HG03432 (cell line): Measurements from ENCODE around the gene GPR151.
"Not testable (repeated sequence)": the region's sequence is repeated elsewhere in the genome, so short reads cannot be mapped to it uniquely, and the experiment has no call there.

Experiments
- ATAC-seq: cut with Tn5 transposase; IDR thresholded peaks from one replicate; pipeline ENCODE4 v1.9.1; 2021; ENCODE audit warnings: mild to moderate bottlenecking, moderate library complexity; ENCODE audit not compliant: unreplicated experiment

GPR151 gene

DNA sequence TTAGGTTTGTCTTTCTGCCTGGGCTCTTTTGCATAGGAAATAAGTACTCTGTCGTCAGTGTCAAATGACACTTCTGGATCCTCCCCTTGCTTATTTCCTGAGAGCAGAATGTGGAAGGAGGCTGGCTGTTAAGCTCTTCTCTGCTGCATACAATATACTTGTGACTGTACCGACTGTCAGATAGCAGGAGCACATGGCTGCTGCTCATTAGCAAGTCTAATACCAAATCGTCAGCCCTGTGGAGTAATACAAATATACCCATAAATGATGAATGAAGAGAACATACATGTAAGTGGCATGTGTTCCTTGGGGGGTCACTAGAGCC is at the start of gene GPR151:
Gene GPR151, minus strand, starts transcription at position 40 of the 325 bp plus-strand sequence. CDS start 77 bp downstream, outside the sequence.
- ATAC-seq, result no peak

DNA sequence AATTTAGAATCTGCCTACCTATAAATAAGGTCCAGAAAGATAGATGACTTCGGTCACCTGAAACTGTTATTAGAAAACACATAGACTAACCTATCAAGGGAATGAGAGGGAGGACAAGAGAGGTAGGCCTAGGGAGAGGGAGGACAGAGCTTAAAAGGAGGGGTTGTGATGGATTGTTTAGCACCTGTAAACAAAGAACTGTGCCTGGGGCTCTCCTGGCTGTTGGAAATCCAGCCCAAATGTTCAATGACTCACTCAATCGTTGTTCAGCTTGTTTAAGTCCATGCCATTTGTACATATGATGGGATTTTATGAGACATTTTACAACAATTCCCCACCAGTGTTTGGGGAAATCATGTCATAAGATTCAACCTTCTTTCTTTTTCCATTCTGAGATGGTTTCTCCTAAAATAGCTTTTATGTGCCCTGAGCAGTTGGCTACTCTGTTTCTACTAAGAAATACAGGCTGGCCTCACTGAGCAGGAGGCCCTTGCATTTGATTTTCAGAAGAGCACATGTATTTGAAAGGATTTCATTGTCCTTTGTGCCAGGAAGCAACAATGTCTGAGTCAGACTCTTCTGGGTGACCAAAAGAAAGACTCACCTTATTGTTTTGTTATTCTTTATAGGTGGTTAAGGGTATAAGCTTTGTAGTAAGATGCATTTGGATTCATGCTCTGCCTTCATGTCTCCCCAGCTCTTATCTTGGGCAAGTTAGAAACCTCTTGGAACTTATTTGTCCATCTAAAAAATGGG is 48.2 kb upstream of the GPR151 start:
- ATAC-seq, result no peak

- ATAC-seq, result no peak
Observed at GRCh38 chr5:146562461-146562860, 46.5 kb upstream of the GPR151 start.

DNA sequence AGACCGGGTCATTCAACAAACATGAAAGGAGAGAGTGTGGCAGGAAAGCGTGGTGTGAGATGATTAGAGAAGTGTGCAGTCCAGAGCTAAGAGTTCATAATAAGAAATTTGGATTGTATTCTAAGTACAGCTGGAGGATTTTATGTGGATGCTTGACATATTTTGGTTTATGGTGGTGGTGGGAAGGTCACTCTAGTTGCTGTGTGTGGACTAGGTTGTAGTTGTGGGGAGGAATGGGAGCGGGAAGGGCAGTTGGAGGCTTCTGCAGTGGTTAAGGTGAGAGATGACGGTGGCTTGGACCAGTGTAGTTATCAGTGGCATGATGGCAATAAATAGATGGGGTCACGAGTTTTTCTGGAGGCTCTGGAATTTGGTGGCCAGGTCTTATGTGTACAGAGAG is 45.7 kb upstream of the GPR151 start:
- no peak for ATAC-seq

DNA sequence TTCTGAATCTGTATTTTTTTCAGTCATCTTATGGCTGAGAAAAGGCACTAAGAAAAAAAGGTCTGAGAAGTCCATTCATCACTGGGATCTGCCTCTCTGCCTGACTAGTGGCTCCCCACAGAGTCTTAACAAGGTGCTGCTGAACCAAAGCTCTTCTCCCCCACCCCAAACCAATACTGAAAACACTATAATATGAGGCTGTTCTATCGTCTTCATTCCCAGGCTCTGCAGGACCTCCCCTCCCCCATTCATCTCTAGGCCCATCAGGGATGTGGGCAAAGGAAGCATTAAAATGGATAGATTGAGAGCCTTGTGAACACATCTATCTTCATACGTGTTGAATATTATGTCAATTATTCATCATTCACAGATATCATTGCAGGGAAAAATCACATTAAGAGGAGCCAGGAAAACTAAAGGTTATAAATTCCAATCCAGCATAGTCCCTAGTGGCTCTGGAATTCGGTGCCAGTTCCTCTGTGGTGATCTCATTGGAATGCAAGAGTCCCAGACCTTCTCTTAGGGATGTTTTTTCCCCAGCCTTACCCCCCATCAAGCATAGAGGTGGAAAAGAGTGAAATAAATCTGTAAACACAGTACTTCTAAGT is 44.3 kb upstream of the GPR151 start:
- no peak for ATAC-seq

- not testable (repeated sequence) for ATAC-seq
Observed at GRCh38 chr5:146556884-146557283, 40.9 kb upstream of the GPR151 start.

- ATAC-seq, result no peak
Observed at GRCh38 chr5:146553446-146553845, 37.5 kb upstream of the GPR151 start.

GRCh38 chr5:146549615-146550014 is 33.6 kb upstream of the GPR151 start:
- no peak for ATAC-seq

DNA sequence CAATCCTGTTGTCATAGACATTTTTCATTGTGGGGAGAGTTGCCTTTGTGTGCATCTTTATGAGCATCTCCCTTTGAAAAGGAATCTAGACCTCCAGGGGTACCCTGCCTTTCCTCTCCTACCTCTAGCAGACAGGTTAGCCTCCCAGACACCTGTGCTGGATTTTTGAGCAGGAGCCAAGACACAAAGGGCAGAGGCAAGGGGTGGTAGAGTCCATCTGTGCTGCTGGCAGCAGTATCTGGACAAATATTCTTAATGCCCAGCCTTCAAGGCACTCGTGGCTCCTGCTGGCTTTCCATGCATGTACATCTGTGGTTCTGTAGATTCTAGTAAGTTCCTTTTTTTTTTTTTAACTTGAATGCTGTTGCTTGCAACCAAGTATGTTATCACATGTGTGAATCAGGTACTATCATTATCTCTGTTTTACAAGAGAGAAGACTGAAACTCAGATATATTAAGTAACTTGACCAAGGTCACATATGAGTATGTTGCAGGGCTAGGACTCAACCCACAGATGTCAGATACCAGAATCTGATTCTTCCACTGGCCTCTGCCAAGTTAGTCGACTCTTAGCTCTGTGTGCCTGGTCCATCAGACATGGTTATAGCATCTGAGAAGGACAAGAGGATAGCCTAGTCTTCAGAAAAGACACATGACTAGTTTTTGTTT is 32.9 kb upstream of the GPR151 start:
- no peak for ATAC-seq

- ATAC-seq, result no peak
Observed at GRCh38 chr5:146544232-146544631, 28.2 kb upstream of the GPR151 start.

GRCh38 chr5:146541958-146542849 is 26.2 kb upstream of the GPR151 start:
- peak; percentile 98 for ATAC-seq

DNA sequence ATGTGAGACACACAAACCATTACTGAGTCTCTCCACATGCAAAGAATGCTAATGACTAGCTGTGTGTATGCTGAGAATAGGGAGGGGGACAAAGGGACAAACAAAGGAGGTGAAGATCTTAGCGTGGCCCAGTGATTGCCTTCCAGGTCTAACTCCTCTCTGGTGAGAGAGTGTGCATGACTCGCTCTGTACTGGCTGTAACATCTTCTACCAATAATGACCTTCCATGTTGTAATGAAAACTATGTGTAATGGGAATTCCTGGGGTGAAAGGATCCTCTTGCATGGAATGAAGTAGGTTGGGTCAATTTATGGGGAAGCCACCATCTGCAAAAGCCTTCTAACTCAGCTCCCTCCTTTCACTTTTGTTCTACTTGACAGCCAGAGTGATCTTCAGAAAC is 24.4 kb upstream of the GPR151 start:
- no peak for ATAC-seq

DNA sequence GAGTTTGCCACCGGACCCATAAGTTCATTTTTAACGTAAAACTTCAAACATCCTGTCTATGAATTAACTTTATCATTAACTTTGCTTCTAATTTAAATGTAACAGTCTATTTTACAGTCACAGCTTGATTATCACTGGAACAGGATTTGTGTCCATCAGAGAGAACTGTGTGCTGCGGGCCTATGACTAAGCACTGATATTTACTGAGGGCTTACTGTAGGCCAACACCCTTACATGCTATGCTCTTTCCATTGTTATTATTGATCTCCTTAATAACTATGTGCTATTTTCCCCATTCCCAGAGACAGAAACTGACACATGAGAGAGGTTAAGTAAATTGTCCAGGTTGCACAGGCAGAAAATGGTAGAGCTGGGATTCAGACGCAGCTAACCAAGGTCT is 24.0 kb upstream of the GPR151 start:
- ATAC-seq, result no peak

GRCh38 chr5:146538432-146538831 is 22.4 kb upstream of the GPR151 start:
- ATAC-seq, result no peak

GRCh38 chr5:146533882-146534281 is 17.9 kb upstream of the GPR151 start:
- no peak for ATAC-seq

- peak; percentile 96 for ATAC-seq
Observed at GRCh38 chr5:146533260-146533857, 17.4 kb upstream of the GPR151 start.

GRCh38 chr5:146529984-146530383 is 14.0 kb upstream of the GPR151 start:
- ATAC-seq, result peak; percentile 68

DNA sequence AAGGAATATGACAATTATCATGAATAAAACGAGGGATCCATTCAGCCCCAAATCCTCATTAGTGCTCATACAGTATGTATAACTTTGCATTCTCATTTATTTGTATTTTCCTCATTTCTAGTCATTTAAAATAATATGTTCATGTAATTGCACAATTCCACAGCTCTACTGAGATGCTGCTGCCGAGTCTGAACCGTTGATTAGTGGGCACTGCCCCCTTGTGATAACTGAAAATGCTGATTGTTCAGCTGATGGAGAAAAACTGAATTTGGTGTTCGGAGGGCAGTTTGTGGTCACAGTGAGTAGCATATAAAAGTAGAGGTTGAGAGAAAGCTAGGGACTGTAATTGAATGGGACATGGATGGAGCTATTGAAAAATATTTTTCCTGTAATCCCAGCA is 12.2 kb upstream of the GPR151 start:
- no peak for ATAC-seq

DNA sequence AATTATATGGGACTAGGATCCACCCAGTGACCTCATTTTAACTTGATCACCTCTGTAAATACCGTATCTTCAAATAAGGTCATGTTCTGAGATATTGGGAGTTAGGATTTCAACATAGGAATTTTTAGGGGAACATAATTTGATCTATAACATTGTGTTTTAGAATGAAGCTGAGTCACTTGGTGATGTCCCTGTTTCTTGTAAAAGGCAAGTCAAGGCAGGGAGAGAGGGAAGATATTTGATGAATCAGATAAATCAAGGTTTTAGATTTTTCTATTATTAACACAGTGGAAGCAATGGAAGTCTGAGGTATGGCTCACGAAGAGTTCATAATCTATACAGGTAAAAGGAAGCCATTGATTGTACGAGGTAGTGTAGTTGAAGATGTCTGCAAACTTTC is 11.8 kb upstream of the GPR151 start:
- no peak for ATAC-seq

- ATAC-seq, result no peak
Observed at GRCh38 chr5:146523698-146524097, 7.7 kb upstream of the GPR151 start.
